HEK293 (cell line): ENCODE measurements around the gene ZNF184.

ENCODE experiments used
- CTCF ChIA-PET: fragments of 350-600 bp; formaldehyde crosslinking; extraction: SDS; loops from one replicate; lab custom pipeline; 2021; ENCODE audit warnings: antibody characterized with exemption; lab: Yijun Ruan, JAX
- POLR2A ChIA-PET: fragments of 300-600 bp; formaldehyde crosslinking; extraction: SDS; loops from one replicate; lab custom pipeline; 2020; ENCODE audit warnings: antibody characterized with exemption, inconsistent platforms; lab: Yijun Ruan, JAX
- H3K27ac ChIP-seq: fragments of 200-500 bp; sonication (Bioruptor generic); 2 replicates; pipeline ENCODE4 v1.5.1; 2014; ENCODE audit warnings: low read depth, low read length, control low read depth, inconsistent platforms; ENCODE audit errors: extremely low read depth
- H3K36me3 ChIP-seq, 2 experiments: fragments of 200-500 bp in 1 of 2; sonication (Bioruptor generic) in 1 of 2; 1 replicate in 1 of 2; 2 replicates in 1 of 2; pipeline ENCODE4 v1.5.1; 2014 to 2017; ENCODE audit warnings: inconsistent platforms in 2 of 2, low read length in 2 of 2; ENCODE audit not compliant: control insufficient read depth in 2 of 2, insufficient read depth in 1 of 2
- H3K4me1 ChIP-seq: fragments of 200-500 bp; sonication (Bioruptor generic); 2 replicates; pipeline ENCODE4 v1.5.1; 2014; ENCODE audit warnings: mild to moderate bottlenecking, low read length, inconsistent platforms; ENCODE audit not compliant: control insufficient read depth, insufficient read depth
- H3K4me3 ChIP-seq: 2 replicates; pipeline ENCODE4 v1.5.1; 2011; ENCODE audit warnings: low read depth, mild to moderate bottlenecking, control low read depth, low read length, moderate library complexity
- H3K9me3 ChIP-seq: fragments of 200-500 bp; sonication (Bioruptor generic); 2 replicates; pipeline ENCODE4 v1.5.1; 2014; ENCODE audit warnings: low read depth, low read length, inconsistent platforms; ENCODE audit not compliant: control insufficient read depth, insufficient read depth
- BCL11B ChIP-seq: fragments of 450-650 bp; formaldehyde crosslinking; IDR thresholded peaks from 2 replicates; pipeline ENCODE4 v1.5.1; 2016; ENCODE audit warnings: low read depth, missing biosample characterization, missing genetic modification characterization
- FEZF1 ChIP-seq: fragments of 450-650 bp; formaldehyde crosslinking; IDR thresholded peaks from 2 replicates; pipeline ENCODE4 v1.5.1; 2016; ENCODE audit warnings: missing biosample characterization, missing genetic modification characterization
- GFI1B ChIP-seq: fragments of 450-650 bp; formaldehyde crosslinking; IDR thresholded peaks from 2 replicates; pipeline ENCODE4 v1.5.1; 2016; ENCODE audit warnings: missing biosample characterization, missing genetic modification characterization
- GLIS1 ChIP-seq: fragments of 450-650 bp; formaldehyde crosslinking; IDR thresholded peaks from 2 replicates; pipeline ENCODE4 v1.5.1; 2016; ENCODE audit warnings: missing biosample characterization, missing genetic modification characterization
- REPIN1 ChIP-seq: fragments of 450-650 bp; formaldehyde crosslinking; IDR thresholded peaks from 2 replicates; pipeline ENCODE4 v1.5.1; 2017; ENCODE audit warnings: missing biosample characterization, missing genetic modification characterization, low read depth
- SALL2 ChIP-seq: fragments of 450-650 bp; formaldehyde crosslinking; IDR thresholded peaks from 2 replicates; pipeline ENCODE4 v1.5.0; 2017; ENCODE audit warnings: missing biosample characterization, mild to moderate bottlenecking, missing genetic modification characterization, borderline replicate concordance
- SETDB1 ChIP-seq: IDR thresholded peaks from one replicate; pipeline ENCODE4 v1.6.1; 2017; ENCODE audit warnings: mild to moderate bottlenecking, low read length, moderate library complexity, mixed read lengths; ENCODE audit not compliant: insufficient read length
- TRIM28 ChIP-seq: IDR thresholded peaks from 2 replicates; pipeline ENCODE4 v1.6.1; 2011; ENCODE audit warnings: low read length, control low read depth, borderline replicate concordance
- ZBTB1 ChIP-seq: fragments of 450-650 bp; formaldehyde crosslinking; IDR thresholded peaks from 2 replicates; pipeline ENCODE4 v1.5.1; 2016; ENCODE audit warnings: missing biosample characterization, missing genetic modification characterization
- ZBTB20 ChIP-seq: fragments of 450-650 bp; formaldehyde crosslinking; IDR thresholded peaks from 2 replicates; pipeline ENCODE4 v1.5.1; 2016; ENCODE audit warnings: missing biosample characterization, missing genetic modification characterization
- ZFHX2 ChIP-seq: fragments of 450-650 bp; formaldehyde crosslinking; conservative IDR thresholded peaks from 2 replicates; pipeline ENCODE4 v1.5.1; 2016; ENCODE audit warnings: missing biosample characterization, missing genetic modification characterization
- ZNF10 ChIP-seq: fragments of 450-650 bp; formaldehyde crosslinking; IDR thresholded peaks from 2 replicates; pipeline ENCODE4 v1.5.1; 2017; ENCODE audit warnings: missing biosample characterization, missing genetic modification characterization
- ZNF114 ChIP-seq: fragments of 450-650 bp; formaldehyde crosslinking; IDR thresholded peaks from 2 replicates; pipeline ENCODE4 v1.5.0; 2017; ENCODE audit warnings: missing biosample characterization, missing genetic modification characterization
- ZNF175 ChIP-seq: fragments of 450-650 bp; formaldehyde crosslinking; IDR thresholded peaks from 2 replicates; pipeline ENCODE4 v1.5.1; 2016; ENCODE audit warnings: missing biosample characterization, missing genetic modification characterization
- ZNF19 ChIP-seq: fragments of 450-650 bp; formaldehyde crosslinking; IDR thresholded peaks from 2 replicates; pipeline ENCODE4; 2016; ENCODE audit warnings: missing biosample characterization, missing genetic modification characterization, low read depth
- ZNF239 ChIP-seq: fragments of 450-650 bp; formaldehyde crosslinking; IDR thresholded peaks from 2 replicates; pipeline ENCODE4 v1.5.1; 2016; ENCODE audit warnings: missing biosample characterization, missing genetic modification characterization
- ZNF274 ChIP-seq, 2 experiments: fragments of 200-500 bp in 1 of 2; fragments of 450-650 bp in 1 of 2; sonication (Bioruptor generic) in 1 of 2; formaldehyde crosslinking in 1 of 2; IDR thresholded peaks; 2 replicates each; pipeline versions ENCODE4 v1.5.1 to v1.6.1; 2014 to 2016; ENCODE audit warnings: borderline replicate concordance in 1 of 2, inconsistent platforms in 1 of 2, low read length in 1 of 2, missing biosample characterization in 1 of 2, missing genetic modification characterization in 1 of 2
- ZNF354C ChIP-seq: fragments of 450-650 bp; formaldehyde crosslinking; IDR thresholded peaks from 2 replicates; pipeline ENCODE4 v1.5.1; 2016; ENCODE audit warnings: missing biosample characterization, missing genetic modification characterization, low read depth, borderline replicate concordance
- ZNF488 ChIP-seq: fragments of 450-650 bp; formaldehyde crosslinking; IDR thresholded peaks from 2 replicates; pipeline ENCODE4 v1.5.1; 2016; ENCODE audit warnings: missing biosample characterization, missing genetic modification characterization
- ZNF510 ChIP-seq: fragments of 450-650 bp; formaldehyde crosslinking; IDR thresholded peaks from 2 replicates; pipeline ENCODE4 v1.5.1; 2018; ENCODE audit warnings: mild to moderate bottlenecking, missing genetic modification characterization, missing biosample characterization; ENCODE audit not compliant: insufficient replicate concordance
- ZNF610 ChIP-seq: fragments of 450-650 bp; formaldehyde crosslinking; IDR thresholded peaks from 2 replicates; pipeline ENCODE4 v1.5.1; 2016; ENCODE audit warnings: missing biosample characterization, missing genetic modification characterization, borderline replicate concordance
- ZNF654 ChIP-seq: fragments of 450-650 bp; formaldehyde crosslinking; IDR thresholded peaks from 2 replicates; pipeline ENCODE4 v1.5.1; 2016; ENCODE audit warnings: low read depth, missing biosample characterization, missing genetic modification characterization
- ZNF776 ChIP-seq: fragments of 450-650 bp; formaldehyde crosslinking; IDR thresholded peaks from 2 replicates; pipeline ENCODE4 v1.5.0; 2017; ENCODE audit warnings: missing biosample characterization, missing genetic modification characterization, borderline replicate concordance
- ZSCAN23 ChIP-seq: fragments of 450-650 bp; formaldehyde crosslinking; IDR thresholded peaks from 2 replicates; pipeline ENCODE4 v1.5.1; 2016; ENCODE audit warnings: missing biosample characterization, missing genetic modification characterization
- TF ChIP-seq, protein P1 (sequence below): fragments of 450-650 bp; formaldehyde crosslinking; IDR thresholded peaks from 2 replicates; pipeline ENCODE4 v1.5.1; 2016; ENCODE audit warnings: missing biosample characterization, missing genetic modification characterization

The ZNF184 gene

GRCh38 chr6:27468334-27468733 is 4.6 kb downstream of the ZNF184 start:
- Histone ChIP-seq H3K4me3 (no peak overlapping the region), H3K27ac (no peak overlapping the region), H3K4me1 (no peaks in the 10 kb centered on the region), H3K36me3 (peaks cover 27 to 54% of the 10 kb centered on the region in 2 experiments), H3K9me3 (no peaks in the 10 kb centered on the region)
- TF ChIP-seq ZNF10 (tag by site-specific recombination): no peak
- TF ChIP-seq ZNF175 (tag by site-specific recombination): no peak
- TF ChIP-seq ZSCAN23: no peak
- no peak for TF ChIP-seq ZNF610 (tag by site-specific recombination)
- no peak for TF ChIP-seq GLIS1 (tag by site-specific recombination)
- no peak for TF ChIP-seq ZNF654 (tag by site-specific recombination)
- TF ChIP-seq ZNF114: no peak
- no peak for TF ChIP-seq ZBTB1
- no peak for TF ChIP-seq ZNF239
- TF ChIP-seq ZBTB20: no peak
- TF ChIP-seq BCL11B (tag by site-specific recombination): no peak
- TF ChIP-seq REPIN1 (tag by site-specific recombination): no peak
- TF ChIP-seq FEZF1 (tag by site-specific recombination): no peak
- TF ChIP-seq ZNF488 (tag by site-specific recombination): no peak
- no peak for TF ChIP-seq SALL2 (tag by site-specific recombination)
- TF ChIP-seq ZNF19 (tag by site-specific recombination): no peak
- ChIA-PET CTCF (interaction anchor here (0.6 kb wide), 1 partner anchor 318 kb away, joined by 3 read pairs; no protein-coding TSS in a partner anchor), POLR2A (no interaction called here)

DNA sequence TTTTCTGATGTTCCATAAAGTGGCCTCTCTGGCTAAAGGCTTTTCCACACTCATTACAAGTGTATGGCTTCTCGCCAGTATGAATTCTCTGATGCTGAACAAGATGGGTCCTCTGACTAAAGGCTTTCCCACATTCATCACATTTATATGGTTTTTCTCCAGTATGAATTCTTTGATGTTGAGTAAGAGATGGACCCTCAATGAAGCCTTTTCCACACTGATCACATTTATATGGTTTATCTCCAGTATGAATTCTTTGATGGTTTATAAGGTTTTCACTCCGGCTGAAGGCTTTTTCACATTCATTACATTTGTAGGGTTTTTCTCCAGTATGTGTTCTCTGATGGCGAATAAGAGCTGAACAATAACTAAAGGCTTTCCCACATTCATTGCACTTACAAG is 20.4 kb downstream of the ZNF184 start:
- POLR2A ChIA-PET: no interaction called here
- Histone ChIP-seq H3K4me1 (no peaks in the 10 kb centered on the region), H3K9me3 (no peaks in the 10 kb centered on the region), H3K36me3 (peaks cover 1 to 71% of the 10 kb centered on the region in 2 experiments; a peak in 2 of 3 replicates), H3K27ac (no peak overlapping the region), H3K4me3 (no peak overlapping the region)
- TF ChIP-seq SETDB1 (peak; percentile 99), ZFHX2 (tag by site-specific recombination) (no peak), ZNF274 (IDR thresholded peaks at IDR 0.05; ENCODE audit: low read length) (no peak), ZNF274 (tag by site-specific recombination; IDR thresholded peaks at IDR 0.05; ENCODE audit: borderline replicate concordance) (peak; percentile 99), TRIM28 (peak; percentile 52; the same call in 1 of the 2 replicates)
- CTCF ChIA-PET: interaction anchor here (0.7 kb wide), 2 partner anchors 79 to 110 kb away, joined by 3 to 4 read pairs; no protein-coding TSS in a partner anchor

- H3K4me3 ChIP-seq: no peak overlapping the region
- CTCF ChIA-PET: no interaction called here
Measured at GRCh38 chr6:27451660-27452390, 21.1 kb downstream of the ZNF184 start.

More at GRCh38 chr6:27451660-27452390, 21.1 kb downstream of the ZNF184 start:
- Histone ChIP-seq H3K27ac (no peak overlapping the region), H3K4me1 (no peaks in the 10 kb centered on the region), H3K9me3 (no peaks in the 10 kb centered on the region), H3K36me3 (peaks cover 0 to 64% of the 10 kb centered on the region in 2 experiments; a peak in 2 of 3 replicates)
- POLR2A ChIA-PET: no interaction called here
- TF ChIP-seq ZNF274 (IDR thresholded peaks at IDR 0.05; ENCODE audit: low read length) (no peak), ZNF274 (tag by site-specific recombination; IDR thresholded peaks at IDR 0.05; ENCODE audit: borderline replicate concordance) (peak; percentile 91; the same call in 1 of the 2 replicates), ZNF354C (tag by site-specific recombination) (no peak), GFI1B (tag by site-specific recombination) (no peak), ZNF776 (tag by site-specific recombination) (no peak), ZNF510 (tag by site-specific recombination) (no peak), SALL2 (tag by site-specific recombination) (no peak)
- TF ChIP-seq, protein P1, sequence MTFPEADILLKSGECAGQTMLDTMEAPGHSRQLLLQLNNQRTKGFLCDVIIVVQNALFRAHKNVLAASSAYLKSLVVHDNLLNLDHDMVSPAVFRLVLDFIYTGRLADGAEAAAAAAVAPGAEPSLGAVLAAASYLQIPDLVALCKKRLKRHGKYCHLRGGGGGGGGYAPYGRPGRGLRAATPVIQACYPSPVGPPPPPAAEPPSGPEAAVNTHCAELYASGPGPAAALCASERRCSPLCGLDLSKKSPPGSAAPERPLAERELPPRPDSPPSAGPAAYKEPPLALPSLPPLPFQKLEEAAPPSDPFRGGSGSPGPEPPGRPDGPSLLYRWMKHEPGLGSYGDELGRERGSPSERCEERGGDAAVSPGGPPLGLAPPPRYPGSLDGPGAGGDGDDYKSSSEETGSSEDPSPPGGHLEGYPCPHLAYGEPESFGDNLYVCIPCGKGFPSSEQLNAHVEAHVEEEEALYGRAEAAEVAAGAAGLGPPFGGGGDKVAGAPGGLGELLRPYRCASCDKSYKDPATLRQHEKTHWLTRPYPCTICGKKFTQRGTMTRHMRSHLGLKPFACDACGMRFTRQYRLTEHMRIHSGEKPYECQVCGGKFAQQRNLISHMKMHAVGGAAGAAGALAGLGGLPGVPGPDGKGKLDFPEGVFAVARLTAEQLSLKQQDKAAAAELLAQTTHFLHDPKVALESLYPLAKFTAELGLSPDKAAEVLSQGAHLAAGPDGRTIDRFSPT (tag by site-specific recombination): no peak
- TF ChIP-seq, all 188 proteins: peak for 1
